ENCODE results near the gene PRPF38B.

GRCh38 chr1:108695535-108695934, 3.4 kb downstream of the PRPF38B start:
- TF ChIP-seq EZH2 (IDR thresholded peaks at IDR 0.05; ENCODE audit: low read length), result no peak
- TF ChIP-seq, protein P1, sequence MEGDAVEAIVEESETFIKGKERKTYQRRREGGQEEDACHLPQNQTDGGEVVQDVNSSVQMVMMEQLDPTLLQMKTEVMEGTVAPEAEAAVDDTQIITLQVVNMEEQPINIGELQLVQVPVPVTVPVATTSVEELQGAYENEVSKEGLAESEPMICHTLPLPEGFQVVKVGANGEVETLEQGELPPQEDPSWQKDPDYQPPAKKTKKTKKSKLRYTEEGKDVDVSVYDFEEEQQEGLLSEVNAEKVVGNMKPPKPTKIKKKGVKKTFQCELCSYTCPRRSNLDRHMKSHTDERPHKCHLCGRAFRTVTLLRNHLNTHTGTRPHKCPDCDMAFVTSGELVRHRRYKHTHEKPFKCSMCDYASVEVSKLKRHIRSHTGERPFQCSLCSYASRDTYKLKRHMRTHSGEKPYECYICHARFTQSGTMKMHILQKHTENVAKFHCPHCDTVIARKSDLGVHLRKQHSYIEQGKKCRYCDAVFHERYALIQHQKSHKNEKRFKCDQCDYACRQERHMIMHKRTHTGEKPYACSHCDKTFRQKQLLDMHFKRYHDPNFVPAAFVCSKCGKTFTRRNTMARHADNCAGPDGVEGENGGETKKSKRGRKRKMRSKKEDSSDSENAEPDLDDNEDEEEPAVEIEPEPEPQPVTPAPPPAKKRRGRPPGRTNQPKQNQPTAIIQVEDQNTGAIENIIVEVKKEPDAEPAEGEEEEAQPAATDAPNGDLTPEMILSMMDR (optimal IDR thresholded peaks at IDR 0.05 in 1 of 3, IDR thresholded peaks at IDR 0.05 in 1 of 3, conservative IDR thresholded peaks at IDR 0.05 in 1 of 3; ENCODE audit: extremely low read depth in 1 of 3, insufficient read depth in 2 of 3, low read length in 3 of 3), result no peak

All from keratinocyte (primary cell).